HG02623 (cell line): ENCODE measurements around the gene EXT2.

Experiments used
- ATAC-seq: cut with Tn5 transposase; IDR thresholded peaks from one replicate; pipeline ENCODE4 v1.9.1; 2021; ENCODE audit warnings: moderate library complexity; ENCODE audit not compliant: unreplicated experiment

The EXT2 gene

DNA sequence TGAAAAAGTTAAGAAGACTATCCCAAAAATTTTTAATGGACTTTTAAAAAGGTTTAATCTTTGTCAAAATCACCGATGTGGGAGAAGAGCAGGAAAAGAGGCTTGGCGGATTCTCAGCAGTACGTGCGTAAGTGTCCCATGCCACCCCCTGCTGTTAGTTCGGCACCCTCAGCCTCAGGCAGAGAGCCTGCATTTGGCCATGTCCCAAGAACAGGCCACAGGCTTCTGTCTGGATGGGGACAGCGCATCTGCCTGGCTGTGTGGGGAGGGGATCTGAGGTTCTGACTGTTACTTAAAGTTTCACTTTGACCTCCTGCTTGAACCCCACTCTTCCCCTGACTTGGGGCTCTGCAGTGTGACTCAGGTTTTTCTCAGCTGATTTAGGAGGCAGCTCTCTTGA lies 35.3 kb downstream of the EXT2 start:
- ATAC-seq = no peak

DNA sequence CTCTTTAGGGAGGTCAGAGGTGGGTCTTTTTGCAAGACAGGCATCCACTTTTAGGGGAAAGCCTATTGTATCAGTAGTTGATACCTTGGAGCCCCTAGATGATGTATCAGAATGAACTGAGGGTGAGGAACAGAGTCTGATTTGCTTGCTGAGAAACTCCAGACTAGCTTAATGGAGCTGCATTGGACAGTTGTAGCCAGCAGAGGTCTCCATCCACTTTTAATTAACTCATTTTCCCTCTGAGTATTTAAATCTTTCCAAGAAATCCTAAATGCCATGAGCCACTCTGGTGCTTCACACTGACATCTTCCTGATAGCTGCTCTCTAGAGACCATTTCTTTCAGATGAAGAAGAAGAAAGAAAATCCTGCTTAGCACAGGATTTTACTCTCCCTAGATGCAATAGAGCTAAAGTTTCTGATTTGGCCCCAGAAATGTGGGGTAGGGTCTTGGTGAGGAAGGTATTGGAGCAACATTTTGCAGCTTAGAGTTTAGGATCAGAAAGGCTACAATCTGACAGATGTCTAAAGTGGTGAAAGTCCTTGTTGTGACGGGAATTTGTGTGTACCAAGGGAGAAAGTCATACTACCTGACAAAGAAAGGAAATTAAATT lies 38.0 kb downstream of the EXT2 start:
- ATAC-seq = no peak

DNA sequence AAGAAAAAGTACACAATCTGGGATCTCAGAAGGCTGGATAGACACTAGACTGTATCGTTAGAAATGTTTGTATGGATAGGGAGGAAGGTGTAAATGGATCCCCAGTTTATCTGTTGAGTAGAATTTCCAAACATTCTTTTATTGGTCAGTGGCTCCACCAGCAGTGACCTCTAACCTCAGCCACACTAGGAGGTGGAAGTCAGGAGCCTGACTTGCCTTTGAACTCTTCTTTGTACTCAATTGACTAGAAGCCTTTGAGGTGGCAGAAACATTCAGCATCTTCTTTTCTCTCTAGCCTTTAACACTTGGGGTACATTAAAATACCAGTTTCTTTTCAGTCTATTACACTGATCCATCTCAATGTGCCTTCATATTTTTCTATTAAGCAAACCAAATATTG lies 39.1 kb downstream of the EXT2 start:
- ATAC-seq = no peak

DNA sequence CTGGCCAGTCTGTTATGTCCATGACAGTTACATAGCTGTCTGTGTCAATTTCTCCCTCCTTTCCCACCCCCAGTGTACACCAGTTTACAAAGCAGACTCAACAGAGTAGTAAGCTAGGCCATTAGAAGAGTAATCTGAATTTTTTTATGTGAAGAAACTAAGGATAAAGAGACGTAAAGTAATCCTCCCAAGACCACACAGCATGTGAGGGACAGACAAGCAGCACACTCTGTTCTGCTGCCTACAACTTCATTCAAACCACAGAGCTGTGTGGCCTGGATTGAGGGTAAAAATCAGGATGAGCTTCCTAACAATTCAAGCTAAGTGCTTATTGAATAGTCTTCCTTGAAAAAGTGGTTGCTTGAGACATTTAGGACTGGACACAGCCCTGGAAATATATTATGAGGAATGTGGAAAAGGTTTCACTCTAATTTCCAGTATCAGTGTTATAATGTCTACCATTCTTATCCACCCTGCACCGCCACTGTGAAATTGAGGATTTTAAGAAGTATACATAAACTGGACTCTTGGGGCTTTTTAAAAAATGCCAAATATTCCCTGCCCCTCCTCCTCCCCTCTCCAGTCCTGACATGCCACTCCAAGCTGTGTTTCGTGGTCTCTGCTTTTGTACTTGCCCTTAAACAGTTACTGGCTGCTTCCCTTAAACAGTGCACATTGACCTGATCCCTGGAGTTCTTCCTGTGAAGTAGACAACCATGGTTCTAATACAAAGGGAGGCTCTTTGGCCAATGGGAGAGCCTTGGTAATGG lies 40.9 kb downstream of the EXT2 start:
- no peak for ATAC-seq

DNA sequence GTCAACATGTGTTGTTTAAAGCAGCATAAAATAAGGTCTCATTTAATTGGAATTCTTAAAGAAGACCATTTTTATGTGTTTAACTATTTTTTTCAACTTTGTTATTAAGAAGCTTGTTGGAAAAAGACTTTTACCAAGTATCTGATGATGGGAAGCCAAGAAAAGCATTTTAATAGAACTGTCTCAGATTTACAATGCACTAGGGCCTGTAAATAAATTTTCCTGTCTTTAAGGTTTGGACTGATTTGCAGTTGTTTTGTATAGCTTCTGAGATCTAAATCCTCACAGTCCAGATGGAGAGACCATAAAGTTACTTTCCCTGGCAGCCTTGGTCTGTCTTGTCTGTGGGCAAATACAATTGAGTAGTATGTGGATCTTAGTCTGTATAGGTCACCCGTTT lies 41.6 kb downstream of the EXT2 start:
- ATAC-seq = no peak

DNA sequence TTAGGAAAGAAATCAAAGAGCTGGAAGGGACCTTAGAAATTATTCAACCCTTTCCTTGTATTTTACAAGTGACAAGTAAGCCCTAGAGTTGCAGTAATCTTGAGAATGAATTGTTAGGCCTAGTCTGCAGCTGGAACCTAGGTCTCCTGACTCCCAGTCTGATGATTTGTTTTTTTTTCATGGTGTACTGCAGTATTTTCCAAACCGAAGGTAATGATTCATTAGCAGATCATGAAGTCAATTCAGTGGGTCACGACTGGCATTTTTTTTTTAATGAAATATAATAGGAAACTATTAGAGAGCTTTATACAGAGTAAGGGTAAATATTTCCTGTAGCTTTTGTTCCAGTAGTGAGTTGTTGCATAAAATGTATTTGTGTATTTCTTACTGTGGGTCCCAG lies 42.8 kb downstream of the EXT2 start:
- ATAC-seq = no peak

DNA sequence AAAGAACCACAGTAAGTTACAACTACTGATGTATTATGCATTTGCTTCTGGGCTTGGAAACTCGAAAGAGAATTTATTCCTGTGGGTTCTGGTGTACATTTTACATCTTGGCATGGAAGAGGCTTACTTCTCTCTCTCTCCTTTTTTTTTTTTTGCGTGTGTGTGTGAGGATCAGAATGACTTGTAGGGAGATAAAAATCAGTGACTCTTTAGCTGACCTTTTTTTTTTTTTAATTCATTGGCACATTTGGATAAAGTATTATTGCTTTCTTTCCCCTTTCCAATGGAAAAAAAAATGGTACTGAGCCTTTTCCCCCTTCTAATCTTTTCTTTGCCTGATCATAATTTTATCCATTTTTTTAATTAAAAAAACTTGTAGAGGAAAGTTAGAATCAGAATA lies 43.5 kb downstream of the EXT2 start:
- ATAC-seq = no peak

DNA sequence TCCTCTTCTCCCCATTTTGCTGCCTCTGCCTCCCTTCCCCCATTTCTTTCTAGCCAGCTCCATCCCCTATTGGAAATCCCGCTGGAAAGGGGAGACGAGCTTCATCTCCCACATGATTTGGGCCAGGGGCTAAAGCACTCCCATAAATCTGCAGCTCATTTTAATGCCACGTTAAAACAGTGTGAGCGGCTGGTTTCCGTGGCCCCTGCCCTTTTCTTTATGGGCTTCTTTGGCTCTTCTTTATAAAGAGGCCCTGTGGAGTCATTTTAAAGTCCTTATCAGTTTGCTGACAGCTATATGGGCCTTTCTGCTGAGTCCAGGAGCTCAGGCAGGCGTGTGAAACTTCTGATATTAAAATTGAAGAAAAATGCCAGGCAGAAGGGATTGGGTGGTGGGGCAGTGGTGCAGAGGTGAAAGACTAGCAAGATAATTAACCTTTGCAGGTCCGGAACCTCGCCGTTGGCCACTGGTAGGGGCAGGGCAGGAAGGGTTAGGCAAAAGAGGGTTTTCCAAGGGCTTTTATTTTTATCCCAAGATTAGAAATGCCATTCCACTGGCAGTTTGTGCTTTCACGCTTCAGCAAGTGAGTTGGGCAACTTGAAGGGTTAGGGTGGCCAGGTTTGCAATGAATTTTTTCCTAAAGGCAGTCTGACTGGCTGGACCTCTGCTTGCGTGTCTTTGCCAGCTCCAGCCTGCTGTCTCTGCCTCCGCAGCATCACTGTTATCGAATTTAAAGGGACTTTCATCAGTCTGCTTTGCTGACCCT lies 44.3 kb downstream of the EXT2 start:
- ATAC-seq = no peak

DNA sequence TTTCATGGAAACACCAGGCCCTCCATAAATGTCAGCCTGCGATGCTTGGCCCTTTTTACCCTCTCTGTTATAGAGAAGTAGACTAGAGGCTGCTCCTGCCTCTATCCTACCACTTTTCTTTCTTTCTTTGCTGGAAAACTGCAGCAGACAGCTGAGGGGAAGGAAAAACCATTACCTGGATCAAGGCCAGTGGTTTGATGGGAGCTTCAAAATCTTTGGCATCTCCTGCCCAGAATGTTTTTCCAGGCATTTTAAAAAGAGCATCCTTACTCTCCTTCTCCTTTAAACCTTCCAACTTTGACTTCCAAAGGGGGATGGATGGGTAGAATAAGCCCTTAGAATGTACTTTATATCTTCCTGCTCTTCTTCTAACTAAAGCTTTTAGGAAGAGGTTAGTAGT lies 44.9 kb downstream of the EXT2 start:
- no peak for ATAC-seq

DNA sequence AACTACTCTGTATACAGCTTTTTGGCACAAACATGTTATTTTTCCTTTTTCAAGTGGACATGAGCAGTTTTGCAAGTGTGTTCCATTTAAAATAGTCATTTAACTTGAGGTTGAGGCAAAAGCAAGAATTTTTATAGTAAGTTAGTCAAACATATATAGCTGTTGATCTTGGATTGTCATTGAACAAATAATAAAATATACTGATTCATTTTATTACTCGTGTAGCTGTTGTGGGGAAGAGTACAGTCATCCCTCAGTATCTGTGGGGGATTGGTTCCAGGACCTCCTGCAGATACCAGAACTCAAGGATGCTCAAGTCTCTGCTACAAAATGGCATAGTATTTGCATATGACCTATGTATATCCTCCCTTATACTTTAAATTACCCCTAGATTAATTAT lies 45.3 kb downstream of the EXT2 start:
- no peak for ATAC-seq

DNA sequence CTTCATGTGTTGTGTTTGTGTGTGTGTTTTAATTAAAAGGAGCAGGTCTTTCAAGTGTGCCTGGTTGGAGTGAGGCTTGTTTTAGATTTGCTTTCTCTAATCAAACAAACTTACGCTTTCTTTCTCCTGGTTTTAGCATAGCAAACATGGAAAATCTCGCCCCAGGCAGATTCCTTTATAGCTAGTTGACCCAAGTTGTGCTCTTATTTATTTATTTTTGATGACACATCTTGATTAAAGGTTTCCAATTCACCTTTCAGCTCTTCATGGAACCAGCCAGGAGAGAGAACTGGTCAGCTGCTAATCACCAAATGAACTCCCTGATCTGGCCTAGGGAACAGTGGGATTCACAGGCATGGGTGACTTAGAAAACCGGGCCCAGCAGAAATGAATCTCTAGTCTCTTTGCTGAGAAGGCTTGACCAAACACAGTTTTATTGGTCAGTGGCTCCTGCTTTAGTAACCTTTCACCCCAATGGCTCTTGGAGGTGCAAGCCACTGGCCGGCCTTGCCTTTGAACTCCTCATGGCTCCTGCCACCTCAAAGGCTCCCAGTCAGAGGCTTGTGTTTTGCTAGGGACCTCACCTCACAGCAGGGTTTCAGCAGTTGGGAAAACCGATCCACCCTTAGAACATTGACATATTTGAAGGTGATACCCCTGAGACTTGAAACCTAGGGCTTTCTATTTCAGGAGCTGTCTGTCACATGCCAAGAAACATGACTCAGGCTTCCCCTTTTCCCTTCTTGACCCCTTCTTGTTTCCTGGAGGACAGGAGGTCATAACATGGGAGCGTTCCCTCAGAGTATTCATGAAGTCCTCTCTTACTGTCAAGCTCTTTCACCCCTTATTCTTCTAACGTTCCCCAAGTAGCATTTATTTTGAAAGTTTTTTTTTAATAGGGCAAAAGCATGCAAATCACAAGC lies 48.8 kb downstream of the EXT2 start:
- no peak for ATAC-seq

DNA sequence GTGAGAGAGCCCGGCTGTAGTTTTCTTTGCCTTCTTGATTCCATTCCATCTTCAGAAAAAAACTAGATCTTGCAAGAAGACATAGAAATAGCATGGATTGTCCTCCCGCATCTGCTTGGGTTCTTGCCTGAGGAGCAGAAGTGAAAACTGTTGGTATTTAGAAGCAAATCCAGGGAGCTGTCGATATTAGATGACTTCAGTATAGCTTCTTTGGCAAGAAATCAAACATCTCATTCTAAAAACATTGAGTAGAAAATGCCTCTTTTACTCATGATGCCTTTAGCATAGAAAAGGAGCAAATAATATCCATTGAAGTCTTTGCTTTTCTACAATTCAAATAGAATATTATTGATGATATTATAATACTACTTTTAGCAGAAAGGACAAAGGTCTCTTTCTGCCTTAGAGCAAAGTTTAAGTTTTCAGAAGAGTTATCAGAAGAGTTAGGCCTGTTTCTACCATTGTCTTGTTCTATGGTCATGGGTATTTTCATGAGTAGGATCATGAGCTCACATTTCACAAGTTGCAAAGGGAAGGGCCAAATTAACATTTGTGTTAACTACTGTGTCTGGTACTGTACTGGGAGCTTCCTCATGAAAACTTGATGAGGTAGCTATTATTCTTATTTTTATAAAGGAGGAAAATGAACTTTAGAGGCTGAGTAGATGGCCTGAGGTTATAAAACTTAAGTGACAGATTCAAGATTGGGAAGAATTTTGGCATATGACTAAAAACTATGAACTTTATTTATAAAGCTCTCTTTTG lies 49.7 kb downstream of the EXT2 start:
- ATAC-seq = no peak

DNA sequence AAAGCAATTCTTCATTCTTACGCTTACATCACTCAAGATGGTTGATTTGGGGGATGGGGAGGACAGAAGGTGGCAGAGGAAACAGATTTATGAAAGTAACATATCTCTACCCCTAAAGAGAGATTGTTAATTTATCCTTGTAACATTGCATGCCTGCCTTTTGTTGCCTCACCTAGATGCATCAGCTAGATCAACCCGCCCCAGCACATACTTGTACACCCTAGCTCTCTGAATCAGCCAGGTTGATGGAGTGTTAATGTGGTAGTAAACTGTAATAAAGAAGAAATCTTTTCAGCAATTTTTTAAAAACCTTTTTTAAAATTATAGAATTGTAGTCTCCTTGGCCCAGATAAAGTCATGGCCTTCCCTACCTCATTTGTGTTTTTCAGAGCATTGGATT lies 51.5 kb downstream of the EXT2 start:
- no peak for ATAC-seq

DNA sequence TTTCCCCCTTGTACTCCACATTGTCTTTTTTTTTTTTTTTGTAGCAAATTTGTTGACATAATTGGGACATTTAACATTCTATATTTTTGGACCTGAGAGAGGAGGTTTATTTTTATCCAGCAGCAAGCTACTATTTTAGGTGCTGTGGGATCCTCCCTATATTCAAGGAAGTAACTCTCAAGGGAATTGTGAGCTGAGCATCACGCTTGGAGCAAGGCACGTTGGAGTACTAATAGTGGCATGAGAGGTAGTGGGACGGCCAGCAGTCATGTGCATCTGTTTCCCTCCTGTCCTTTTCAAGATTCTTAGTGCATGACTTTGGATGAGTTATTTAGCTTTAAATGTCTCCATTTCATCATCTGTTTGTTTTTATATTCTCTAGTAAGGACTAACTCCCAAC lies 52.3 kb downstream of the EXT2 start:
- ATAC-seq = no peak

DNA sequence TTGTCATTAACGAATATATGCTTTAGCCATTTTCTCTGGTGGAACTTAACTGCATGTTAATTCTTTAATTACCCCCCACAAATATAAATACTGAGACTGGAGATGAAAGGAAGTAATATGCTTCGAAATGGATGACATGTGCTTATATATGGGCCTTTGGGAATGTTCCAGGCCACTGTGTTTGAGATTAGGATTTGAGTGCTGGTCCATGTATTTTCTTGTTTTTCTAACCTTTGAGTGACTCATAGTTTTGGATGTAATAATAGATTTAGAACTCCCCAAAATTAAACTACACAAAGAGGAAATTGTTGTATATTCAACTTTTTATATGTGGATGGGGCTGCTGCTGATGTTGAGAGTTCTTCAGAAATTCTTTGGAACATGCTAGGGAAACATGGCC lies 54.2 kb downstream of the EXT2 start:
- no peak for ATAC-seq

DNA sequence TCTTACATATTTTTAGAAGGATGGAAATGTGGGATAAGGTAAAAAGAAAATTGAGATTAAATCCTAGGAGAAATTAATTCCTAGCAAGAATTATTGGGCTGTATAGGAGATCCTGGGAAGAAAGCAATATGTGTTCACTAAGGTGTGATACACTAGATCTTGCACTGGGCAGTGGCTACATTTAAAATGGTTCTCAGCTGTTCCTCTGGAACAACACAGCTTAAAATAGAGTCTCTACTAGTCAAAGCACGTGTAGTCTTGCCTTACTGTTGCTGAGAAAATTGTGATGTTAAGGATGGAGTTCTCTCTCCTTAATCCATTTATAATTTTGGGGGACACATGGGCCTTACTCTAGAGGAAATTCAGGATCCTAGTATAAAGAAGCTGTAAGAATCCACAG lies 54.9 kb downstream of the EXT2 start:
- no peak for ATAC-seq

DNA sequence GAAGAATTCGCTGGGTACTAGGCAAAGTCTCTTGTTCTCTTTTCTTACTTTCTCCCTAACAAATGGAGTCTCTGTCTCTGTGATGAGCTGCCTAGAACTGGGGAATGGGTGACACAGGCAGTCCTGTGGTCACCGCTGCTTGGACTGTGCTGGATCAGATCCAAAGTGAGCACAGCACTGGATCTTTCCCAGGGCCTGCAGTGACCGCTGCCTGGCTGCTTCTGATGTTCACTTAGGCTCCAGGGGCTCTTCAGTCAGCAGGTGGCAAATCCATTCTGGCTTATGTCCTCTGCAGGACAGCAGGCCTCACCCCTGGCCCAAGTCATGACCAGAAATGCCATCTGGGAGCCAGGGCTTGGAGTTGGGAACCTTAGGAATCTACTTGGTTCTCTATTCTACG lies 61.5 kb downstream of the EXT2 start:
- ATAC-seq = no peak

DNA sequence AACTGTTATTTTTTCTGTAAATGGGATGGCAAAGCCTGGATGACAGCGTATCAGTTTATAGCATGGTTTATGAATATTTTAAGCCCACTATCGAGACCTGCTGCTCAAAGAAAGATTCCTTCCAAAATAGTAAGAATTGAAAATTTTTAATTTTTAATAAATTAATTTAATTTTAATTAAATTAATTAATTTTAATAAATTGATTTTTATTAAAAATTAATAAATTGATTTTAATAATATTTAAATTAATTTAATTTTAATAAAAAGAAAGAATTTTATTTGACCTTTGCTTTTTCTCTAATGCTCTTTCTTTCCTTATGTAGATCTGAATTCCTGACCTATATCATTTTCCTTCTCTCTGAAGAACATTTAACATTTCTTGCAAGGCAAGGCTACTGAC lies 62.9 kb downstream of the EXT2 start:
- no peak for ATAC-seq

DNA sequence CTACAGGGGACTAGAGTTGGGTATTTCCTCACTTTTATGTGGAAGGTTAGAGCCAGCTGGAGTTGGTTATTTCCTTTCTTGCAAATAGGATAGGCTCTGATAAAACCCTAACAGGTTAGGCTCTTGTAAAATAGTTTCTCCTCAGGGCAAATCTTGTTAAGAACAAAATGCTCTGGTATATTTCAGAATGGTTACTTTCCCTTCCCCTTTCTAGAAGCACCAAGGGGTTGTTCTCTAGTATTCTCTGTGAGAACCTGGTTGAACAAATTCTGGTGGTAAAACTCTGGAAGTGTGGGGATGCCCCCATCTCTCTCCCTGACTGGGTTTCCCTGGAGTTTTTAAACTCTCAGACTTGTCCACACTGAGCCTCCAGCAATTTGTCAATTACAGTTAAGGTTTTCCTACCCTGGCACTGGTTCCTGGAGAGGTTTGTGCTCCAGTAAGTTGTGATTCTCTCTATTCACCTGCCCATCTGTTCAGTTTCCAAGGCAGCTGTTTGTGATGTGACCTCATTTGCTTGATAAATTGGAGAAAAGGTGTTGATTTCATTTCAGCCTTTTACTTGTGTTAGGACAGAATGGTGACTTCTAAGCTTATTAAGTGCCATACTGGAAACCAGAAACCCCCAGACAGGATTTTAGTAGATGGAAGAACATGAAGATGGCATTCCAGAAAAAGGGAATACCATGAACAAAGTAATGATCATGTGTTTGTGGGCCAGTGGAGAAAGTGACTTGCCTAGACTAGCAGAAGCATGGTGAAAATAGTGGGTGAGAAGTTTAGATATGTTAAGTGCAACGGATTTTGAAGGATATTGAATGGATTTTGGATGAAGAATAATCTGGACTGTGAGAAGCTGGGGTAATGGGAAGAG lies 64.6 kb downstream of the EXT2 start:
- peak; percentile 53 for ATAC-seq
